Measurements from ENCODE around the gene ARHGAP4. TPM values are rescaled to one million over a fixed set of nuclear protein-coding genes. Genes with fewer than 3 reads are reported as not detected.

The ARHGAP4 gene
- total and polyA plus RNA-seq, 3 donors from 2014 or later = 25.6 to 41.3 (median 34.6) TPM

DNA sequence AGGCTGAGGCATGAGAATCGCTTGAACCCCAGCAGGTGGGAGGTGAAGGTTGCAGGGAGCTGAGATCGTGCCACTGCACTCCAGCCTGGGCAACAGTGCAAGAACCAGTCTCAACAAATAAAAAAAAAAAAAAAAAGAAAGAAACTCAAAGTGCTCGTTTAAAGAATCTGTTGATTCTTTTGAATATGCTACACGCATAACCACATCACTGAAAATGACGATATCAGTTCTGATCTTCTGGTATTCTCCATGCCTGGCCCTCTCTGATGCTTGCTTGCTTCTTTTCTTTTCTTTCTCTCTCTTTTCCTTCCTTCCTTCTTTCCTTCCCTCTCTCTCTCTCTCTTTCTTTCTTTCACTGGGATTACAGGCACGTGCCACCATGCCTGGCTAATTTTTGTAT lies 14.3 kb downstream of the ARHGAP4 start:
- WGBS, 2 donors = 89 to 95% methylated on average over 6 of the region's 6 CpGs

DNA sequence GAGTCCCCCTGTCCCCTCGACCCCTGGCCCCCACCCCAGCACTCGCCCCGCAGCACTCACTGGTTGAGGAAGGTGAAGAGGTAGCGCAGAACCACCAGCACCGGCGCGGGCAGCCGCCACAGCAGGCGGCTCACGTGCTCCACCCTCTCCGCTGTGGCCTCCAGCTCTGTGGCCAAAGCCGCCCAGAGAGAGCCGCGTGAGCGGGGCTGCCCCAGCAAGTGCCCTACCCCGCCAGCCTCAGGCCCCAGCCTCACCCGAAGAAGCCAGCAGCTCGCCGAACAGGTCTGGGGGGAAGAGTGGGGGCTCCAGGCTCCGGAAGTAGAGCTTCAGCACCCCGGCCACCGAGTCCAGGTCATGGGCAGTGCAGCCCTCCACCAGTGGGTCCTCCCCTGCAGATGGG lies 15.6 kb downstream of the ARHGAP4 start:
- DNase-seq = no peak
- intact Hi-C loops (cut with DNase I; ENCODE audit: low total_unique reads) = no loop called here

More for the DNA sequence above, 14.3 kb downstream of the ARHGAP4 start:
- no peaks in the 10 kb centered on the region for H3K4me1 ChIP-seq
- no peak overlapping the region for H3K4me3 ChIP-seq
- H3K27ac ChIP-seq = no peak overlapping the region
- no peaks in the 10 kb centered on the region for H3K27me3 ChIP-seq
- H3K36me3 ChIP-seq (ENCODE audit: low read depth, missing control alignments) = no peaks in the 10 kb centered on the region
- DNase-seq = no peak
- no peaks in the 10 kb centered on the region for H3K9me3 ChIP-seq
- intact Hi-C loops (cut with DNase I; ENCODE audit: low total_unique reads) = no loop called here
- TF ChIP-seq POLR2A (IDR thresholded peaks at IDR 0.05) = no peak
- TF ChIP-seq, protein P1, sequence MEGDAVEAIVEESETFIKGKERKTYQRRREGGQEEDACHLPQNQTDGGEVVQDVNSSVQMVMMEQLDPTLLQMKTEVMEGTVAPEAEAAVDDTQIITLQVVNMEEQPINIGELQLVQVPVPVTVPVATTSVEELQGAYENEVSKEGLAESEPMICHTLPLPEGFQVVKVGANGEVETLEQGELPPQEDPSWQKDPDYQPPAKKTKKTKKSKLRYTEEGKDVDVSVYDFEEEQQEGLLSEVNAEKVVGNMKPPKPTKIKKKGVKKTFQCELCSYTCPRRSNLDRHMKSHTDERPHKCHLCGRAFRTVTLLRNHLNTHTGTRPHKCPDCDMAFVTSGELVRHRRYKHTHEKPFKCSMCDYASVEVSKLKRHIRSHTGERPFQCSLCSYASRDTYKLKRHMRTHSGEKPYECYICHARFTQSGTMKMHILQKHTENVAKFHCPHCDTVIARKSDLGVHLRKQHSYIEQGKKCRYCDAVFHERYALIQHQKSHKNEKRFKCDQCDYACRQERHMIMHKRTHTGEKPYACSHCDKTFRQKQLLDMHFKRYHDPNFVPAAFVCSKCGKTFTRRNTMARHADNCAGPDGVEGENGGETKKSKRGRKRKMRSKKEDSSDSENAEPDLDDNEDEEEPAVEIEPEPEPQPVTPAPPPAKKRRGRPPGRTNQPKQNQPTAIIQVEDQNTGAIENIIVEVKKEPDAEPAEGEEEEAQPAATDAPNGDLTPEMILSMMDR (IDR thresholded peaks at IDR 0.05) = no peak

DNA sequence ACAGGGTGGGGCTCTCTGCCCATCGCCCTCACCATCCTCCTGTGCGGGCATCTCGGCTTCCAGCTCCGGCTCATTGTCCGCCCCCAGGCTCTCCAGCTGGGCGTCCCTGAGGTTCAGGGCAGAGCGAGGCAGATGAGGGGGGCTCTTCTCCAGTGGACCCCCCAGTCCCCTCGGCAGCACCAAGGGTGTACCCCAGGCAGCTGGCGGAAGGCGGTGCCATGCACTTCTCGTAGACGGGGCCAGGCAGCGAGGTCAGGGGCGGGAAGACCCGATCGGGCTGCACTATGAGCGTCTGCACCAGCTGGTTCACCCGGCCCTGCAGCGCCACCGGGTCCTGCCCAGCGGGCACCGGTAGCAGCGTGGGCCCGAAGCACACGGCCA lies 16.1 kb downstream of the ARHGAP4 start:
- no peak for DNase-seq
- H3K4me1 ChIP-seq = no peaks in the 10 kb centered on the region
- 97% methylated on average over 8 of the region's 25 CpGs; no CpG with 5 or more reads in 1 of the 2 donors for WGBS, 2 donors
- intact Hi-C loops (cut with DNase I; ENCODE audit: low total_unique reads) = no loop called here
- no peaks in the 10 kb centered on the region for H3K27me3 ChIP-seq
- H3K9me3 ChIP-seq = no peaks in the 10 kb centered on the region
- H3K36me3 ChIP-seq (ENCODE audit: low read depth, missing control alignments) = no peaks in the 10 kb centered on the region
- TF ChIP-seq, protein P1 (IDR thresholded peaks at IDR 0.05) = no peak
- H3K4me3 ChIP-seq = no peak overlapping the region
- no peak overlapping the region for H3K27ac ChIP-seq

More for the DNA sequence above, 15.6 kb downstream of the ARHGAP4 start:
- Histone ChIP-seq H3K9me3 (no peaks in the 10 kb centered on the region), H3K4me1 (no peaks in the 10 kb centered on the region), H3K4me3 (no peak overlapping the region), H3K36me3 (ENCODE audit: low read depth, missing control alignments) (no peaks in the 10 kb centered on the region), H3K27ac (no peak overlapping the region), H3K27me3 (no peaks in the 10 kb centered on the region)
- TF ChIP-seq, protein P1 (IDR thresholded peaks at IDR 0.05) = no peak
- no peak for TF ChIP-seq POLR2A (IDR thresholded peaks at IDR 0.05)
- no CpG with 5 or more reads among the region's 22 CpGs for WGBS, 2 donors

DNA sequence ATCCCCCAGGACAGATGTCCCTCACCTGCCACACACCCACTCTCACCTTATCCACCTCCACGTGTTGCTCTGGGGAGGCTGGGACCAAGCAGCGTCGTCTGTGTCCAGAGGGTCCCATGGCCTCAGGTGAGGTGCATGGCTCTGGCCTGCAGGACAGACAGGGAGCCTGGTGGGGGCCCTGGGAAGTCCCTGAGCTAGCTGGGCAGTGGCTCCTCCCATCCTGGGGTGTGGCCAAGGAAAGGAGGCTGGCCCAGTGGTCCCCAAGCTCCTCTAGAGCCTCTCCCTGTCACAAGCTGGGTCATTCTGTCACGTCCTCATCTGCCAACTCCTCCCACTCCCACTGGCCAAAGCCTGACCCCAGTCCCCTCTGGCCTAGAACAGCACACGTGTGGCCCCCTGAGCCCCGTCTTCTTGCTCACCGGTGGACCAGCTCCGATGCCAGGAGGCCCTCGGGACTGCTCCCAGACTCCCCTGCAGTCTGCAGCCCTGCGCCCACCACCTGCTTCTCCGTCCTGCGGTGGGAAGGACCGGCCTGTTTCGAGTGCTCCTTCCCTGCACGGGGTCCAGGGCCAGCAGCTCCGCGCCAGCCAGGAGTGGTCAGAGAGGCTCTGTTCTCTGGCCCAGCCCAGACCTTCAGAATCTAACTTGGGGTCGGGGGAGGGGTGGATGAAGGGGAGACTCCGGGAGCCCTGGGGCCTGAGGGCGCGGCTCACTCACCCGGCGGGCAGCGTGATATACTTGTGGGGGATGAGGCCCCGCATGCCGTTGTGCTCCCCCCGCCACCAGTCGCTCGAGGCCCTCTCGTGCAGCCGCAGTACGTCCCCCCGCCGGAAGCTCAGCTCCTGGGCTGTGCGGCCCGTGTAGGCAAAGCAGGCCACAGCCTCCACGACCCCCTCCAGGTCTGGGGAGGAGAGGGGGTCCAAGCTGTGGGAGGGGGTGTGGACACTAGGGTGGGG lies 16.8 kb downstream of the ARHGAP4 start:
- no peaks in the 10 kb centered on the region for H3K27me3 ChIP-seq
- no peak overlapping the region for H3K27ac ChIP-seq
- intact Hi-C loops (cut with DNase I; ENCODE audit: low total_unique reads) = no loop called here
- no peak overlapping the region for H3K4me3 ChIP-seq
- TF ChIP-seq POLR2A (IDR thresholded peaks at IDR 0.05) = no peak
- TF ChIP-seq, protein P1 (IDR thresholded peaks at IDR 0.05) = no peak
- 85% methylated on average over 23 of the region's 37 CpGs; no CpG with 5 or more reads in 1 of the 2 donors for WGBS, 2 donors
- H3K36me3 ChIP-seq (ENCODE audit: low read depth, missing control alignments) = no peaks in the 10 kb centered on the region
- H3K9me3 ChIP-seq = no peaks in the 10 kb centered on the region
- H3K4me1 ChIP-seq = no peaks in the 10 kb centered on the region
- DNase-seq = no peak

Data from testis (tissue), 3 donors.